Islet precursor cell (in vitro differentiated cells): Measurements from ENCODE around the gene CHL1.

ENCODE experiments used
- DNase-seq: peaks from one replicate; pipeline ENCODE4 v3.0.0-alpha.2; 2018

Gene CHL1

DNA sequence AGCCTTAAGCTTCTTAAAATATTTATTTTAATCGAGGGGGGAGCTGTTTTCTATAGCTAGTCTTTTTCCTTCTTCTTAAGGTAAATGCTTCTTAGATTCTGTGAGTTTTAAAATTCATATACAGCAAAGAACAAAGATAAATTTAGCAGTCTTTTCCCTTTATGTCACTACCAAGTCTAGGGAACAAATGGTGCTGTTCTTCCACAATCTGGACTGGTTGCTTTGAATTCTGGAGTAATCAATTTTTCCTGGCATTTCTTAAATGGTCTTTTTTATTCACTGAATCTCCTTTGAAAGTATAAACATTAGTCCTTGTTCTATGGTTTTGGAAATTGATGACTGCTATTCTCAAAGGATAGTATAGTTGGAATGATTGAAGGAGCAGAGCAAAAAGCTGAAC, 82.8 kb downstream of the CHL1 start:
- DNase-seq, result no peak

DNA sequence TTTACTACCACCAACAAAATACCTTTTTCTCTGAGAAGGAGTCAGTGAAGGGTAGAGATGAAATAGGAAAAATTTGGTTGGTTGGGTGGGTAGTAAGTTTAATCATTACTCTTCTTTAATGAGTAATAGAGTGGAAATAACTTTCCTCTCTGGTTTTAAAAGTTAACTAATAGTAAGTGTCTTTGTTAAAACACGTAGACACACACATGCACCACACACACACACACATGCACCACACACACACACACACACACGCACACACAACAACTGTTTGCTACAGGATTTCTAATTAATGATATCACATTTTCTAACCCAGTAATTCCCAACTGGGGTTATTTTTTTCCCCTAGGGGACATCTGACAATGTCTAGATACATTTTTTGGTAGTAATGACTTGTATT, 84.1 kb downstream of the CHL1 start:
- no peak for DNase-seq

DNA sequence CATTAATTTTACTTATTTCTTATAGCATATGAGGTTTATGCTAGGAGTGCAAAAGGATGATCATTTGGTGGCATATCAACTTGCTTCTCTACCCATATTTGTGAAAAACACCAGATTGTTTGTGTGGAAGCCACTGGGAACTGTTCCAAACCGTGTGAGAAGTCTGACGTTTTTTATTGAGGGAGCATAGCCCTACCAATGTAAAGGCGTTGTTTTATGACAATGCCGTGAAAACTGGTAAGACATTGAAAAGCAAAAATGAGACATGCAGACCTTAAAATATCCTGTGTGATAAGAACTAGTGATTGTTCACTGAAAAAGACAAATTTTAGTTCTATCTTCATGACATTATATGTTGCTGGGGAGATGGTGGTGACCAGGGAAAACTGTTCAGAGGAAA, 87.8 kb downstream of the CHL1 start:
- DNase-seq, result no peak

DNA sequence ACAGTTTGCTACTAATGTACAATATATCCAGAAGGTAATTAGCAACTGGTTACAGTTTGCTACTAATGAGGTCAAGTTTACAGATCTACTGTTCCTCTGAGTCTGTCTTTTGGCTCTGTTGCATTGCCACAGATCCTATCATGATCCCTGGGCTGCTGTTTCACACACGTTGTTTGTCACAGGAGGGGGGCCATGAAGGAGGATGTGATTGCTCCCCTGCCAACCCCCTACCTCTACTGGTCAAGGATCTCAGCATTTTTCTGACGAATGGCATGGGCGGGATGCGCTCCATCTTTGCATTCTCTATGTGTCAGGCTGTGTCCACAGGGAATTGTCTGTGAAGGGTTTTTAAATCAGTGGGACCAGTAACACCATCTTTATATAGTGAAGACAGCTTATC, 91.9 kb downstream of the CHL1 start:
- DNase-seq, result no peak

DNA sequence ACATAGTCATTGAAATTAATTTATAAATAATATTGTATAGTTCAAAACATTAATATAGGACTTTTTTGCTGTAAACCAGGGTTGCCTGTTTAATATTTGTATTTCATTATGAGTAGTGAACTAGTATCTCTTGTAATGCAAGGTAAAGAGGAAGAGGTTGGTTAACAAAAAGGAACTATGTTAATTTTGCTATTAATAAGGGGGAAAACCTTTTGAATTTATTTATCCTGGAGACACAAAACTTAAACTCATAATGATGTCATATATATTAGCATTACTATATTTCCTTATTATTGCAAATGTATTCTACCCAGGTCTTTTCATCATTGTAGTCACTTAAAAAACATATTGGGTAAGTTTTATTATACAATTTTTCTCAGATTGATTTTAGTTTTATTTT, 94.5 kb downstream of the CHL1 start:
- DNase-seq, result no peak

DNA sequence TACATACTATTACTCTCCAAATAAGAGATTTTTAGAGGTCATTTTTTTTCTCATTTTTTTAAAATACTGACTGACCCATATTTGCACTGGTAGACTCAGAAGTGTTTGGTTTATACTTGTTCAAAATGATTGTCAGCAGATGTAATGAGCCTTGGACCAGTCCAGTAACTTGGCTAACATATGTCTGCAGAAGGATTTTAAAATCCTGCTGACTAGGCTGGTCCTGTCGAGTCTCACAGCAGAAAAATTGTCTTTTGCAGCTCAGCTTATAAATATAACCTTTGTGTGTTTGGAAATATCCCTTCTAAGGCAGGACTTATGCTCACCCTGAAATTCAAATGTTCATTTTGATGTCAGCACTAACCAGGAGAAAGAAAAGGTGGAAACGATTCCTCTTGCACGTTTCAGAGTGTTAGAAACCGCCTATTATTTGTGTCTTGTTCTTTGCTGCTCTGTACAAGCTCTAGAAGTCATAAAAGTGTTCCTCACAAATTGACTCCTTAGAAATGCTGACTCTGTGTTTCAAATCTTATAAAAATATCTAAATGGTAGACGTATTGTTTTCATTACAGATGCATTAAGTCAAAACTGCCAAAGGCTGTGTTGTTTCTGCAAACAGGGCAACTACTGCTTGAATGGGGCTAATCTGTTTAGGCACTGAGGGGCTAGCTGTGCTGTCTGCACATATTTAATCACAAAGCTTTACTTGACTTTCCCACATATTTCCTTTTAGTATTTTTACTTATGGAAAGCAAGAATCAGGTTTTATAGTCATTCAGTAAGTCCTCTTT, 95.3 kb downstream of the CHL1 start:
- DNase-seq, result no peak

DNA sequence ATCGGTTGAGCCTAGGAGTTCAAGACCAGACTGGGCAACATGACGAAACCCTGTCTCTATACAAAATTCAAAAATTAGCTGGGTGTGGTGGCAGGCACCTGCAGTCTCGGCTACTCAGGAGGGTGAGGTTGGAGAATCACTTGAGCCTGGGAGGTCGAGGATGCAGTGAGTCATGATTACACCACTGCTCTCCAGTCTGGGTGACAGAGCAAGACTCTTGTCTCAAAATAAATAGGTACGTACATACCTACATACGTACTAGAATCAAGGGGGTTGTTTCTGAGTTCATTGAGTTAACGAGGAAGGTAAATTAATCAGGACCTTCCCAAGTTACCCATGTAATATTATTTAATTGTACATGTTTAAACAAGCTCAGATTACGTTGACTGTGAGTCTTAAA, 97.5 kb downstream of the CHL1 start:
- no peak for DNase-seq

DNA sequence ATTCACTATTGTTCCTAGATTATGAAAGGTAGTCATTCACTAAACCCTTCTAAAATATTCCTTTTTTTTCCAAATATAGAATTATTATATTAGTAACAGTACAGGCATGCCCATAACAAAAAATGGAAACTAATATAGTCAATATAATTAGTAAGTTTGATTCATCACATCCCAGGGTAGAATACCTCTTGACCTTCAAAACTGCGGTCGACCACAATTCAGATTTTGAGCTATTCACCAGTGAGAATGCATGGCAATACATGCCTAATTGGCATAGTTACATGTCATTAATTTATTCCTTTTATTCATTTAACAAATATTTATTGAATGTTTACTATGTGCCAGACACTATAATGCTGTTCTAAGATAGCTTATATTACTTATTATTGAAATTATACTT, 98.0 kb downstream of the CHL1 start:
- DNase-seq, result no peak

DNA sequence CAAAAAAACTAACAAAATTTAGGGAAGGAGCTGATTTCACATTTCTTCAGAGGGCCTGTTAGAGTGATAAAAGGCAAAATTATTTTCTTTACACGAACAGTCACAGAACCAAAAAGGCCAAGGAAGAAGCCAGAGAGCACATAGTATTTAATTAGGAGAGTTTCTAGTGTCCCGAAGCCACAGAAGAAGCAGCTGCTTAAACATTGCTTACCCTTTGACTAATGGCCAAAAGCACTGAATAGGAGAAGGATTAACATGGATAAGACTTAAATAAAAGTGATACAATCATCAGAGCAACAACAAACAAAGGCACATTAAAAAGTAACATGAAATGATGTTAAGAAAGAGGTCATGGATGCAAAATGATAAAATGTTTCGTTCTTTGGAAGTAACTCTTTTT, 98.6 kb downstream of the CHL1 start:
- no peak for DNase-seq

DNA sequence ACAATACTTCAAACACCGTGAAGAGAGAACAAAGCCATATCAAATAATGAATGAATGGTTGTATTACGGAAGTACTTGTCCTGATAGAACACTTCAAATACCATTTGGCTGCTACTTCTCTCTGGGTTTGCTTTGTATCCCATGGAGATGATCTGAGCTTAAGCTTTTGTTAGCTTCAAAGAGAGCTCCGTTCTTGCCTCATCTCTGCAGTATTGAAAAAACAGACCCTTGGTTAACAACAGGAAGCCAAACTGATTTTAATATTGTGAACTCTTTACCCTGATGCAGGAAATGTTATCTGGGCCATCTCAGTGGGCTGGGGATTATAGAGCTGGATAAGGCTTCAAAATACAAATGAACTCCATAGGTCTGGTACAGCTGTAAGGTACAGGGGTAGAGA, 101.0 kb downstream of the CHL1 start:
- DNase-seq, result no peak

DNA sequence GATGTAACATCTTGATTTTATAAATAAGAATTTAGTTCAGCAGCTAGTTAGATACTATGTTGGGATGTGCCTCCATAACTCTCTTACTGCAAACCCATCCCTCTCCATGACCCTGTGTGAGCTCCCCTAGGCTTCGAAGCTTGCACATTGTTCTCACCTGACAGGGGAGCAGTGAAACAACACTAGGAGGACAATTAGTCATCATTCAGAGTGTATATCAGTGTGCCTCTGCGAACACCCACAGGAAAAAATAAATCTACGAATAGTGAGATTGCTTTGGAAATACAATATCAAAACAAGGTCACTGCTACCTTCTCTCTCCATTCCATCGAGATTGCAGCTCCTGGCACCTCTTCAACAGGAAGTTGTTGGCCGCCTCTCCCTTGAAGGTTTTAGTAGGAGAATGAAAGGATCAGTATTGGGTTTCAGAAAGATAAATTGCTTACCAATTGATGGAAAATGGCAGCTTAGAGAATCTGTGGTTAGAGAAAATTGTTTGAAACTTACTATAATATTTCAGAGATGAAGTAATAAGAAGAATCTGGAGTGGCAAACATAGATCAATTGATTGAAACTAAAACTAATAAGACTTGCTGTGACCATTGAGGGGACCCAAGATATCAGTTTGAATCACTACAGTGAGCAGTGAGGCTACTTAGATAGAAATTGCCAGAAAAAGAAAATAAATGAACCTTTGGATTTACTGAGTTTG, 103.2 kb downstream of the CHL1 start:
- DNase-seq, result no peak

DNA sequence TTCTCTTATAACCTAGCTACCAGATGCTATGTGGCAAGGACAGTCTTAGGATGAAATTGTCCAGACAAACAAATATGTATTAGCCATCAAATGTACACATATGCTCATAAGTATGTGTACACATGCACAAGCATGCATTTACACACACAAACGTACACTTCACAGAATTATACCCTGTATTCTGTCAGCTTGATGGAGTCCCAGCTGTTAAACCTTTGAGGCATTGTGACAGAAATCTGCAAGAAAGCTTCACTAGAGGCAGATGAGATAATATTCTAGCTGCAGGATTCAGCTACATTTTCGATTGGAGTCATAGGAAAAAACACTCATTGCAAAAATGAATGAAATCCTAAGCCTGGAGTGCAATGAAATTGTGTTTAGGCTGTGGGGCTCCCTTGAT, 110.6 kb downstream of the CHL1 start:
- no peak for DNase-seq

DNA sequence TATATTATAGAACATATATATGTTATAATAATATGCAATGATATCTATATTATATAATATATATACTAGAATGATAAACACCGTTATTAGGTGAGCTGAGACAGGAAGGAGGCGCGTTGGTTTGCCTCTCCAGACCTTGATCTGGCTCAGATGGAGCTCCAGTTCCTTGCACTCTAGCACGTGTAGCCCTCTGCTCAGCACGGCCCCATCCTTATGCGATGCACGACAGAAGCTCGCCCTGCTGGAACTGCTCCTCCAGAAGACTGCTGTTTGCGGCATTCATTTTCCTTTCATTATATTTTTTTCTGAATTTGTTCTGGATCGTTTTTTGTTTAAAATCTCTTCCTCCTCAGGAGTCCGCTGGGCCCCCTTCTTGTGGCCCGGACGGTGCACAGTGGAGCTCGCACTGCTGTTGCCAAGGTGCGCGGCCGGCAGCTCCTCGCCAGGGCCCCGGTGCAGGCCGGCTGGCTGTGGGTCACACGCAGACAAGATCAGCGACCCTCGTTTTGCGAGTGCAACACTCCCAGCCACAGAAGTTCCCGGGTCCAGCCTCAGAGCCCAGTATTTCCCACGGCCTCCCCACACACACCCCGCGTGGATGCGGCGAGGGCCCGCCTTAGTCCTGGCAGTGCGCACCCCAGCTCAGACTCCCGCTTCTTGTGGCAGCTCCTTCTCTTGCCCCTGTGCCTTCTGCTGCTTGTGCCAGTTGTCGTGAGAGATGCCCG, 112.2 kb downstream of the CHL1 start:
- peak; percentile 46 for DNase-seq

DNA sequence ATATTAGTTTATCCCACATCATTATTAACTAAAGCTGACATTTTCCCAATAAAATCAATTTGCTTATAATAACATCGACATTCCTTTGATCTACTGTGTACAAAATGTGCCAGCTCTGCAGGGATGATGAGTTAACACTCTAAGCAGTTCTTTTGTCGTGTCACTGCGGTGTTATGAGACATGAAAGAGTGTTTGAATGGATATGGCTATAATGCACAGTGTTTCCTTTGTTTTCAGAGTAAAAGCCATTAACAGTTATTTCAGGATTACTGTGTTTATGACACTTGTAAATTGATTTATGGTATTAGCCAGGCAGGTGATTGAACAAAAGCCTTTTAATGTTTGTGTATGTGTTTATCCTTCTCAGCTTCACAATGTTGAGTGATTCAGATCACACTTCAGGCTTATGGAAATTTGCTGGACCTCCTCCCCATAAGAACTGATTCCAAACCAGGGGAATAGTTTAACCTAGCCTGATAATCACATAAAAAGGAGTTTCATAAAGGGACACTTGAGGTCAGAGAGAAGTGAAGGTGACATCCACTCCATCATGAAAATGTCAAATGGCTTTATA, 115.7 kb downstream of the CHL1 start:
- no peak for DNase-seq

DNA sequence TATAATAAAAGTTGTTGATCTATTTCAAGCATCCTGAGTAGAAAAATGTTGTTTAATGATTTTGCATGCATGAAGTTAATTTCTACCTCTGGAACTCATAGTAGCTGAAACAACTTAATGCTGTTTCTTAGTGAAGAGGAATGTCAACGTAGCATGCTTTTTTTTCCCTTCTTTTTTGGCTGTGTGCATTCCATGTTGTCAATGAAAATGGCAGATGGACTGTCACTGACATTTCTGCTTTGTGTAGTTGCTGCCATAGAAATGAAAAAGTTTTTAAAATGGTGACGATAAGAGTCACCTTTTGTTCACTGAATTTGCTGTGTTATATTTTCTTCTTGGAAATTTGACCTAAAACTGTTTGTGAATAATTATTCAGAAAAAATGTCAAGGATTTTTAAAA, 116.3 kb downstream of the CHL1 start:
- no peak for DNase-seq

DNA sequence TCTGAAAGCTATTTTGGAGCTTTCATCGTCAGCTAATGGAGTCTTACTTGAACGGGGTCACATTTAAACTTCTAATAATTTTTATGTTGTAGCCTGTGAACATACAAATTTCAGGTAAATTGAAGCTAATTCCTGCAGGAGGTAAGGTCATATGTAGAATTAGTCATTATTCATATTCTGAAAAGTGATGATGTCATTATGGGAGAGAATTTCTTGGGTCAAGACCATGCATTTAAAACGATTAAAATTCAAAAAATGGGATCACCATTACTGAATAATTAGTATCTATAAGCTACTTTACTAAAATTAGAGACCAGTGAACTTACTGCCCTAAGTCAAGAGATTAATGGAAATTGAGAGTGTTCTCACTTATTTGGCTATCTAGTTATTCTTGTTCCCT, 120.4 kb downstream of the CHL1 start:
- DNase-seq, result no peak

DNA sequence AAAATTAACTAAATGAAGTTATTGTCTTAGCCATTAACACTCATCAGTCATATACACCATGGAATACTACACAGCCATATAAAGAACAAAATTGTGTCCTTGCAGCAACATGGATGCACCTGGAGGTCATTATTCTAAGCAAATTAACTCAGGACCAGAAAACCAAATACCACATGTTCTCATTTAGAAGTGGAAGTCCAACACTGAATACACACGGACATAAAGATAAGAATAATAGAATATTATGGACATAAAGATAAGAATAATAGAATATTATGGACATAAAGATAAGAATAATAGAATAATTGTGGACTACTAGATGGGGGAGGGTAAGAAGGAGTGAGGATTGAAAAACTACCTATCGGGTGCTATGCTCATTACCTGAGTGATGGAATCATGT, 122.3 kb downstream of the CHL1 start:
- no peak for DNase-seq

DNA sequence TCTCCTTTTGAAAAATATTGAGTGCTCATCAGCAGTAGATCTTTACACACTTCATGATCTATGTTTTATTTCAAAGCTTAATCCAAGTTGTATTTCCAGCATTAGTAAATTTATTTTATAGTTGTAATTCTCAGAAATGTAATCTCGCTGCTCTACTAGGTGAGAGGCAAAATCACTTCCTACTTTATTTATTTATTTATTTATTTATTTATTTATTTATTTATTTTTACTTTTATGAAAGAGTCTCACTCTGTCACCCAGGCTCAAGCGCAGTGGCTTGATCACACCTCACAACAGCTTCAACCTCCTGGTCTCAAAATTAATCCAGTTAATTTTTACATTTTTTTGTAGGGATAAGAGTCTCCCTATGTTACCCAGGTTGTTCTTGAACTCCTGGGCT, 127.9 kb downstream of the CHL1 start:
- no peak for DNase-seq

DNA sequence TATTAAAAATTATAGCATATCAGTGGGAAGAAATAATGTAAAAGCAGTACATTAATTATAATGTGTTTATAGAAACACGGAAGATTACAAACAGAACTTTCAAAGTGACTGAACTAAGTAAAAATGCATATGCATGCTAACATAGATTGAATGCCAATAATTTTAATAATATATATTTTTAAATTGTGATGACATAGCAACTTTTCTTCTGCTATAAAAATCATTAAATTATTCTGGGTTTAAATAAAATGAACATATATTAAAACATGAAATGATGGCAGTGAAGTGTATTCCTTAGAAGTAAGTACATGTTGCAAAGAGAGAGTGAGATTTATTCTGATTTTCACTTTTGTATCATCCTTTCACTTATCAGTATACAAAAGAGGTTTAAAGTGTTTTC, 128.9 kb downstream of the CHL1 start:
- no peak for DNase-seq

DNA sequence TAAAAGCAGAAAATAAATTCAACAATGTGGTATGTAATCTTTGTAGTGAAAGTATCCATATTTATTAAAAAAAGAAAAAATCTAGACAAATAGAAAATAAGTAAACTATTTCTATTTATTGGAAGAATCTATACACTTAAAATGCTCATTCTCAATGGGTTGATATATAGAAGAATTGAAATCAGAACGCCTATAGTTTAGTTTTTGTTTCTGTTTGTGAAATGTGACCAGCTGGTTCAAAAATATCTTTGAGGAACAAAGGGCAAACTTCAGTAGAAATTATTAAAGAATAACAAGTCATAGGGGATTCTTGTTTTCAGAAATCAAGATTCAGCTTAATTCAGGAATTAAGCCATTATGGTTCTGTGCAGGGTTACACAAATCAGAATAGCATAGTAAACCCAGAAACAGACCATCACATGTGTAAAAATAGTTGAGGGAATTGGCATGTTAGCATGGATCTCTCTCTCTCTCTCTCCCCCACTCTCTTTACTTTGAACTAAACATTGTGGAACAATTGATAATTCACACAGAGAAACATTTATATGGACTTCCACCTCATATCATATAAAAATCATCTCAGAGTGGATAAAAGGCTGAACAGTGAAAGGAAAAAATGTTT, 134.0 kb downstream of the CHL1 start:
- no peak for DNase-seq

DNA sequence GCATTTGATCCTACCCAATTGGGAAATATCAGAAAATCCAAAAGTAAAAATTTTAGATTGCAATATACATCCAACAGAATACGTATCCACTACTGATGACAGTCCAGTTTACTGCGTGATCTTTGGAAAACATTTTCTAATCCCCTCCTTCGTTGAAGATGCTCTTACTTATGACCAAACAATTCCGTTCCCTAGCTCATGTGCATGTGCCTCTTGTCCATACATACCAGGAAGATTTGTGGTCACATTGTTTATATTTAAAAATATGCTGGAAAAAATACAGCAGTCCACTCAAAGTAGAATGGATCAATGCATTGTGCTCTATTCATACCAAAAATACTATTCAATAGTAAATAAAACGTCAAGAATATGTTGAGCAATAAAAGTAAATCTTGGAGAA, 135.3 kb downstream of the CHL1 start:
- DNase-seq, result no peak

DNA sequence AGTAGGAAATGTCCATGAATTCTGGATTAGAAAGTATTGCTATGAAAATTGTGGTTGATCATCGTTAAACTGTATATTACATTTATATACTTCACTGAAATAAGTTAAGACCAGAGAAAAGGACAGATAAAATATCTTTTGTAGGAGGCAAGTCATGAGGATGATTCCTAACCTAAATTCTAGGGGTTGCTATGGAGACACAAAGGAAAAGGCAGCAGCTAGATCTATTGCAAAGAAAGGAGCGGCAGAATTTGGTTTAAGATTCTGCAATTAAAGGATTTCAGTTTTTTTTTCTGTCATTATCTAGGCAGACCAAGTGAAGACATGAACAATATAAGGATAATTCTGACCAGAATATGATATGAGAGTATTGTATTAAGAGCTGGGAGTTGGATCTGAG, 136.1 kb downstream of the CHL1 start:
- no peak for DNase-seq

DNA sequence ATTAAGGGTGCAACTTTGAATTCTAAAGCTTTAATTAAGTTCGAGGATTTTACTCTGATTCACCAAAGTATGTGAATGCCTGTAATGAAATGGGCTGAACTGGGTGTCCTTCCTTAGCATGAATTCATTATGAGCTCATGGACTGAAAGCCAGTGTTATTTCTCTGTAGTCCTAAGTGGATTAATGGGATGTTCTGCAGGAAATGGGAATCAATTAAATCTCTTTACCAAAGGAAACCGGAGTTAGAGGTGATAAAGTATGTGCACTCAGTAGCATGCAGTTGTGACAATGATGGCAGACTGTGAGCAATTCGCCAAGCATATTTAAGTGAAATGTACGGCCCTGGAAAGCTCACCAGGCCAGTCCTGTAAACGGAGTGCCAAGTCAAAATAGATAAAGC, 138.7 kb downstream of the CHL1 start:
- no peak for DNase-seq
